Measurements from ENCODE around the gene SCYL1.

DNA sequence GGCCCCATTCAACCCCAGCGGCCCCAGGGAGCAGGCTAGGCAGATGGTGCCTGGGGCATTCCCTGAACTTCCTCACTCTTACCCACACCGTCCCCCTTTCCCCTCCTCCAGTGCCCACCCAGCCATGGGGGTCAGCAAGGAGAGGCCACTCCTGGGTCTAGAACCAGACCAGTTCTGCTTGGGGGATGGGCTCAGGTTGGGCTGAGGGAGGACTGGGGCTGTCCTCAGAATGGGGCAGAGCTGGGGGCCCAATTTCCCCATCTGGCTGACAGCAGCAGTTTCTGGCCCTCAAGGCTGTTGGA is 12.4 kb downstream of the SCYL1 start:
- TF ChIP-seq POLR2A (IDR thresholded peaks at IDR 0.05; ENCODE audit: low read depth, low read length) (no peak), MXI1 (IDR thresholded peaks at IDR 0.05; ENCODE audit: borderline replicate concordance, low read depth, low read length) (no peak), CEBPB (IDR thresholded peaks at IDR 0.05; ENCODE audit: low read depth, low read length) (no peak), NFE2L2 (IDR thresholded peaks at IDR 0.05; ENCODE audit: low read depth, low read length) (no peak), MAFK (IDR thresholded peaks at IDR 0.05; ENCODE audit: low read depth, low read length) (no peak), CHD1 (IDR thresholded peaks at IDR 0.05; ENCODE audit: low read depth, low read length) (no peak), RFX5 (IDR thresholded peaks at IDR 0.05; ENCODE audit: low read depth, low read length) (no peak)
- TF ChIP-seq, protein P1, sequence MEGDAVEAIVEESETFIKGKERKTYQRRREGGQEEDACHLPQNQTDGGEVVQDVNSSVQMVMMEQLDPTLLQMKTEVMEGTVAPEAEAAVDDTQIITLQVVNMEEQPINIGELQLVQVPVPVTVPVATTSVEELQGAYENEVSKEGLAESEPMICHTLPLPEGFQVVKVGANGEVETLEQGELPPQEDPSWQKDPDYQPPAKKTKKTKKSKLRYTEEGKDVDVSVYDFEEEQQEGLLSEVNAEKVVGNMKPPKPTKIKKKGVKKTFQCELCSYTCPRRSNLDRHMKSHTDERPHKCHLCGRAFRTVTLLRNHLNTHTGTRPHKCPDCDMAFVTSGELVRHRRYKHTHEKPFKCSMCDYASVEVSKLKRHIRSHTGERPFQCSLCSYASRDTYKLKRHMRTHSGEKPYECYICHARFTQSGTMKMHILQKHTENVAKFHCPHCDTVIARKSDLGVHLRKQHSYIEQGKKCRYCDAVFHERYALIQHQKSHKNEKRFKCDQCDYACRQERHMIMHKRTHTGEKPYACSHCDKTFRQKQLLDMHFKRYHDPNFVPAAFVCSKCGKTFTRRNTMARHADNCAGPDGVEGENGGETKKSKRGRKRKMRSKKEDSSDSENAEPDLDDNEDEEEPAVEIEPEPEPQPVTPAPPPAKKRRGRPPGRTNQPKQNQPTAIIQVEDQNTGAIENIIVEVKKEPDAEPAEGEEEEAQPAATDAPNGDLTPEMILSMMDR (conservative IDR thresholded peaks at IDR 0.05; ENCODE audit: low read depth, low read length) = no peak
- TF ChIP-seq, protein P2, sequence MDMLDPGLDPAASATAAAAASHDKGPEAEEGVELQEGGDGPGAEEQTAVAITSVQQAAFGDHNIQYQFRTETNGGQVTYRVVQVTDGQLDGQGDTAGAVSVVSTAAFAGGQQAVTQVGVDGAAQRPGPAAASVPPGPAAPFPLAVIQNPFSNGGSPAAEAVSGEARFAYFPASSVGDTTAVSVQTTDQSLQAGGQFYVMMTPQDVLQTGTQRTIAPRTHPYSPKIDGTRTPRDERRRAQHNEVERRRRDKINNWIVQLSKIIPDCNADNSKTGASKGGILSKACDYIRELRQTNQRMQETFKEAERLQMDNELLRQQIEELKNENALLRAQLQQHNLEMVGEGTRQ (IDR thresholded peaks at IDR 0.05; ENCODE audit: low read depth, low read length) = no peak

Measured in IMR-90 (cell line).